GM23338 (cell line): ENCODE measurements around the gene CNIH1. TPM values are rescaled to one million over a fixed set of nuclear protein-coding genes. Genes with fewer than 3 reads are reported as not detected.

Experiments
- CREB1 ChIP-seq: fragments of 250-450 bp; sonication (Bioruptor Pico); IDR thresholded peaks from 2 replicates; pipeline ENCODE4 v1.5.0; 2020; ENCODE audit warnings: low read depth, mild to moderate bottlenecking, moderate library complexity
- EZH2 ChIP-seq: fragments of 200-600 bp; sonication (generic); IDR thresholded peaks from one replicate; pipeline ENCODE4 v1.8.0; 2017; ENCODE audit warnings: antibody characterized with exemption, mild to moderate bottlenecking, low read depth; ENCODE audit not compliant: unreplicated experiment
- EZH2phosphoT487 ChIP-seq: fragments of 200-600 bp; sonication (generic); IDR thresholded peaks from one replicate; pipeline ENCODE4 v1.8.1; 2018; ENCODE audit warnings: antibody characterized with exemption; ENCODE audit not compliant: unreplicated experiment
- JUNB ChIP-seq: IDR thresholded peaks from one replicate; pipeline ENCODE4 v1.6.1; 2016; ENCODE audit warnings: antibody characterized with exemption; ENCODE audit not compliant: unreplicated experiment
- REST ChIP-seq: IDR thresholded peaks from one replicate; pipeline ENCODE4 v1.6.1; 2018; ENCODE audit warnings: antibody characterized with exemption; ENCODE audit not compliant: unreplicated experiment
- ZNF331 ChIP-seq: fragments of 250-450 bp; sonication (Bioruptor Pico); IDR thresholded peaks from 2 replicates; pipeline ENCODE4 v1.5.0; 2020; ENCODE audit warnings: low read depth, mild to moderate bottlenecking, moderate library complexity
- polyA plus RNA-seq: library from polyadenylated mRNA; unstranded; fragments of >200 nt; fragmentation: Nextera tagmentation; extraction: Ambion mirVana; gene quantifications from 2 replicates; pipeline ENCODE4 v1.2.1, GENCODE V29; 2016
- total RNA-seq: library from RNA; depleted of rRNA; stranded (reverse); fragments of >200 nt; shearing (Covaris generic); gene quantifications from 2 replicates; pipeline ENCODE4 v1.2.3, GENCODE V29; 2014
- TF ChIP-seq, protein P1 (sequence below): fragments of 250-450 bp; sonication (Bioruptor Pico); IDR thresholded peaks from 2 replicates; pipeline ENCODE4 v1.5.0; 2020; ENCODE audit warnings: mild to moderate bottlenecking, moderate library complexity
- TF ChIP-seq, protein P2 (sequence below): IDR thresholded peaks from 2 replicates; pipeline ENCODE4 v1.6.1; 2016; ENCODE audit warnings: antibody characterized with exemption

Gene CNIH1
- total and polyA plus RNA-seq, 2 experiments from 2014 or later: 135 to 172 TPM

- TF ChIP-seq, protein P1, sequence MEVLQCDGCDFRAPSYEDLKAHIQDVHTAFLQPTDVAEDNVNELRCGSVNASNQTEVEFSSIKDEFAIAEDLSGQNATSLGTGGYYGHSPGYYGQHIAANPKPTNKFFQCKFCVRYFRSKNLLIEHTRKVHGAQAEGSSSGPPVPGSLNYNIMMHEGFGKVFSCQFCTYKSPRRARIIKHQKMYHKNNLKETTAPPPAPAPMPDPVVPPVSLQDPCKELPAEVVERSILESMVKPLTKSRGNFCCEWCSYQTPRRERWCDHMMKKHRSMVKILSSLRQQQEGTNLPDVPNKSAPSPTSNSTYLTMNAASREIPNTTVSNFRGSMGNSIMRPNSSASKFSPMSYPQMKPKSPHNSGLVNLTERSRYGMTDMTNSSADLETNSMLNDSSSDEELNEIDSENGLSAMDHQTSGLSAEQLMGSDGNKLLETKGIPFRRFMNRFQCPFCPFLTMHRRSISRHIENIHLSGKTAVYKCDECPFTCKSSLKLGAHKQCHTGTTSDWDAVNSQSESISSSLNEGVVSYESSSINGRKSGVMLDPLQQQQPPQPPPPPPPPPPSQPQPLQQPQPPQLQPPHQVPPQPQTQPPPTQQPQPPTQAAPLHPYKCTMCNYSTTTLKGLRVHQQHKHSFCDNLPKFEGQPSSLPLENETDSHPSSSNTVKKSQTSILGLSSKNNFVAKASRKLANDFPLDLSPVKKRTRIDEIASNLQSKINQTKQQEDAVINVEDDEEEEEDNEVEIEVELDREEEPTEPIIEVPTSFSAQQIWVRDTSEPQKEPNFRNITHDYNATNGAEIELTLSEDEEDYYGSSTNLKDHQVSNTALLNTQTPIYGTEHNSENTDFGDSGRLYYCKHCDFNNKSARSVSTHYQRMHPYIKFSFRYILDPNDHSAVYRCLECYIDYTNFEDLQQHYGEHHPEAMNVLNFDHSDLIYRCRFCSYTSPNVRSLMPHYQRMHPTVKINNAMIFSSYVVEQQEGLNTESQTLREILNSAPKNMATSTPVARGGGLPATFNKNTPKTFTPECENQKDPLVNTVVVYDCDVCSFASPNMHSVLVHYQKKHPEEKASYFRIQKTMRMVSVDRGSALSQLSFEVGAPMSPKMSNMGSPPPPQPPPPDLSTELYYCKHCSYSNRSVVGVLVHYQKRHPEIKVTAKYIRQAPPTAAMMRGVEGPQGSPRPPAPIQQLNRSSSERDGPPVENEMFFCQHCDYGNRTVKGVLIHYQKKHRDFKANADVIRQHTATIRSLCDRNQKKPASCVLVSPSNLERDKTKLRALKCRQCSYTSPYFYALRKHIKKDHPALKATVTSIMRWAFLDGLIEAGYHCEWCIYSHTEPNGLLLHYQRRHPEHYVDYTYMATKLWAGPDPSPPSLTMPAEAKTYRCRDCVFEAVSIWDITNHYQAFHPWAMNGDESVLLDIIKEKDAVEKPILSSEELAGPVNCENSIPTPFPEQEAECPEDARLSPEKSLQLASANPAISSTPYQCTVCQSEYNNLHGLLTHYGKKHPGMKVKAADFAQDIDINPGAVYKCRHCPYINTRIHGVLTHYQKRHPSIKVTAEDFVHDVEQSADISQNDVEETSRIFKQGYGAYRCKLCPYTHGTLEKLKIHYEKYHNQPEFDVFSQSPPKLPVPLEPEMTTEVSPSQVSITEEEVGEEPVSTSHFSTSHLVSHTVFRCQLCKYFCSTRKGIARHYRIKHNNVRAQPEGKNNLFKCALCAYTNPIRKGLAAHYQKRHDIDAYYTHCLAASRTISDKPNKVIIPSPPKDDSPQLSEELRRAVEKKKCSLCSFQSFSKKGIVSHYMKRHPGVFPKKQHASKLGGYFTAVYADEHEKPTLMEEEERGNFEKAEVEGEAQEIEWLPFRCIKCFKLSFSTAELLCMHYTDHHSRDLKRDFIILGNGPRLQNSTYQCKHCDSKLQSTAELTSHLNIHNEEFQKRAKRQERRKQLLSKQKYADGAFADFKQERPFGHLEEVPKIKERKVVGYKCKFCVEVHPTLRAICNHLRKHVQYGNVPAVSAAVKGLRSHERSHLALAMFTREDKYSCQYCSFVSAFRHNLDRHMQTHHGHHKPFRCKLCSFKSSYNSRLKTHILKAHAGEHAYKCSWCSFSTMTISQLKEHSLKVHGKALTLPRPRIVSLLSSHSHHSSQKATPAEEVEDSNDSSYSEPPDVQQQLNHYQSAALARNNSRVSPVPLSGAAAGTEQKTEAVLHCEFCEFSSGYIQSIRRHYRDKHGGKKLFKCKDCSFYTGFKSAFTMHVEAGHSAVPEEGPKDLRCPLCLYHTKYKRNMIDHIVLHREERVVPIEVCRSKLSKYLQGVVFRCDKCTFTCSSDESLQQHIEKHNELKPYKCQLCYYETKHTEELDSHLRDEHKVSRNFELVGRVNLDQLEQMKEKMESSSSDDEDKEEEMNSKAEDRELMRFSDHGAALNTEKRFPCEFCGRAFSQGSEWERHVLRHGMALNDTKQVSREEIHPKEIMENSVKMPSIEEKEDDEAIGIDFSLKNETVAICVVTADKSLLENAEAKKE (CRISPR knock-in tag): no peak
- TF ChIP-seq JUNB (no peak), REST (no peak), CREB1 (CRISPR knock-in tag) (no peak), EZH2phosphoT487 (no peak), ZNF331 (CRISPR knock-in tag) (no peak), EZH2 (no peak)
- TF ChIP-seq, protein P2, sequence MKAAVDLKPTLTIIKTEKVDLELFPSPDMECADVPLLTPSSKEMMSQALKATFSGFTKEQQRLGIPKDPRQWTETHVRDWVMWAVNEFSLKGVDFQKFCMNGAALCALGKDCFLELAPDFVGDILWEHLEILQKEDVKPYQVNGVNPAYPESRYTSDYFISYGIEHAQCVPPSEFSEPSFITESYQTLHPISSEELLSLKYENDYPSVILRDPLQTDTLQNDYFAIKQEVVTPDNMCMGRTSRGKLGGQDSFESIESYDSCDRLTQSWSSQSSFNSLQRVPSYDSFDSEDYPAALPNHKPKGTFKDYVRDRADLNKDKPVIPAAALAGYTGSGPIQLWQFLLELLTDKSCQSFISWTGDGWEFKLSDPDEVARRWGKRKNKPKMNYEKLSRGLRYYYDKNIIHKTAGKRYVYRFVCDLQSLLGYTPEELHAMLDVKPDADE: no peak
Measured at GRCh38 chr14:54428527-54428926, 12.6 kb downstream of the CNIH1 start (continued).
